ENCODE results near the gene TMEM212. TPM values are rescaled to one million over a fixed set of nuclear protein-coding genes. Genes with fewer than 3 reads are reported as not detected.

The TMEM212 gene
- total RNA-seq, 1 donor from 2014 or later: not detected

- Mint-ChIP-seq H3K4me1 (peaks cover 50% of the 10 kb centered on the region), H3K36me3 (no peaks in the 10 kb centered on the region), H3K27ac (peak overlapping the region; percentile 9), H3K4me3 (no peak overlapping the region), H3K9me3 (no peaks in the 10 kb centered on the region), H3K27me3 (ENCODE audit: insufficient read depth, low read depth) (peaks cover 2% of the 10 kb centered on the region)
- Histone ChIP-seq H4K20me1 (ENCODE audit: low read depth) (no peaks in the 10 kb centered on the region), H3K4me3 (no peak overlapping the region), H2AFZ (replicated peaks) (no peak overlapping the region), H3K27ac (no peak overlapping the region), H3K4me2 (no peak overlapping the region), H3K9me3 (ENCODE audit: low read depth) (no peaks in the 10 kb centered on the region), H3K4me1 (peaks cover 16% of the 10 kb centered on the region), H3F3A (ENCODE audit: low read depth) (no peaks in the 10 kb centered on the region), H3K36me3 (no peaks in the 10 kb centered on the region), H3K9ac (no peak overlapping the region), H3K27me3 (no peaks in the 10 kb centered on the region), H3K79me2 (ENCODE audit: low read depth) (no peaks in the 10 kb centered on the region)
- TF ChIP-seq EZH2phosphoT487 (IDR thresholded peaks at IDR 0.05) (no peak), CTCF (IDR thresholded peaks at IDR 0.05) (no peak), EZH2 (IDR thresholded peaks at IDR 0.05) (no peak)
- DNase-seq (ENCODE audit: low spot score): no peak
Observed at GRCh38 chr3:171874879-171875278, 31.7 kb downstream of the TMEM212 start.

- Mint-ChIP-seq H3K4me3 (no peak overlapping the region), H3K36me3 (no peaks in the 10 kb centered on the region), H3K9me3 (no peaks in the 10 kb centered on the region), H3K27ac (peak overlapping the region; percentile 39), H3K4me1 (peaks cover 57% of the 10 kb centered on the region), H3K27me3 (ENCODE audit: insufficient read depth, low read depth) (peaks cover 2% of the 10 kb centered on the region)
- Histone ChIP-seq H3K79me2 (ENCODE audit: low read depth) (no peaks in the 10 kb centered on the region), H4K20me1 (ENCODE audit: low read depth) (no peaks in the 10 kb centered on the region), H3K27ac (no peak overlapping the region), H3F3A (ENCODE audit: low read depth) (no peaks in the 10 kb centered on the region), H3K4me2 (no peak overlapping the region), H3K4me3 (no peak overlapping the region), H2AFZ (replicated peaks) (peak overlapping the region; percentile 16), H3K9me3 (ENCODE audit: low read depth) (no peaks in the 10 kb centered on the region), H3K27me3 (no peaks in the 10 kb centered on the region), H3K4me1 (peaks cover 16% of the 10 kb centered on the region), H3K9ac (no peak overlapping the region), H3K36me3 (no peaks in the 10 kb centered on the region)
- TF ChIP-seq CTCF (IDR thresholded peaks at IDR 0.05) (no peak), EZH2phosphoT487 (IDR thresholded peaks at IDR 0.05) (no peak), EZH2 (IDR thresholded peaks at IDR 0.05) (no peak)
- DNase-seq (ENCODE audit: low spot score): no peak
Observed at GRCh38 chr3:171875923-171876412, 32.8 kb downstream of the TMEM212 start.

- Histone ChIP-seq H3F3A (ENCODE audit: low read depth) (no peaks in the 10 kb centered on the region), H3K36me3 (no peaks in the 10 kb centered on the region), H3K79me2 (ENCODE audit: low read depth) (no peaks in the 10 kb centered on the region), H3K27me3 (no peaks in the 10 kb centered on the region), H3K4me2 (no peak overlapping the region), H3K27ac (no peak overlapping the region), H3K4me1 (peaks cover 16% of the 10 kb centered on the region), H3K9ac (no peak overlapping the region), H3K4me3 (no peak overlapping the region), H3K9me3 (ENCODE audit: low read depth) (no peaks in the 10 kb centered on the region), H2AFZ (replicated peaks) (no peak overlapping the region), H4K20me1 (ENCODE audit: low read depth) (no peaks in the 10 kb centered on the region)
- no peak for TF ChIP-seq EZH2phosphoT487 (IDR thresholded peaks at IDR 0.05)
- no peak for TF ChIP-seq EZH2 (IDR thresholded peaks at IDR 0.05)
- TF ChIP-seq CTCF (IDR thresholded peaks at IDR 0.05): no peak
- H3K27ac Mint-ChIP-seq: no peak overlapping the region
- H3K4me1 Mint-ChIP-seq: peaks cover 63% of the 10 kb centered on the region
- no peak overlapping the region for H3K4me3 Mint-ChIP-seq
- no peaks in the 10 kb centered on the region for H3K9me3 Mint-ChIP-seq
- H3K36me3 Mint-ChIP-seq: no peaks in the 10 kb centered on the region
- H3K27me3 Mint-ChIP-seq (ENCODE audit: insufficient read depth, low read depth): peaks cover 2% of the 10 kb centered on the region
- no peak for DNase-seq (ENCODE audit: low spot score)
Observed at GRCh38 chr3:171876680-171877147, 33.6 kb downstream of the TMEM212 start.

Data from neural progenitor cell (in vitro differentiated cells).